HG03108 (cell line): Measurements from ENCODE around the gene HK2.
A peak's percentile ranks its signal among the peaks of the same experiment; 100 is the strongest.
"Not testable (repeated sequence)": the region's sequence is repeated elsewhere in the genome, so short reads cannot be mapped to it uniquely, and the experiment has no call there.

Source experiments
- ATAC-seq: cut with Tn5 transposase; IDR thresholded peaks from one replicate; pipeline ENCODE4 v1.9.1; 2021; ENCODE audit warnings: moderate library complexity; ENCODE audit not compliant: unreplicated experiment

Gene HK2

GRCh38 chr2:74876081-74876886 is 42.4 kb downstream of the HK2 start:
- peak; percentile 62 for ATAC-seq

DNA sequence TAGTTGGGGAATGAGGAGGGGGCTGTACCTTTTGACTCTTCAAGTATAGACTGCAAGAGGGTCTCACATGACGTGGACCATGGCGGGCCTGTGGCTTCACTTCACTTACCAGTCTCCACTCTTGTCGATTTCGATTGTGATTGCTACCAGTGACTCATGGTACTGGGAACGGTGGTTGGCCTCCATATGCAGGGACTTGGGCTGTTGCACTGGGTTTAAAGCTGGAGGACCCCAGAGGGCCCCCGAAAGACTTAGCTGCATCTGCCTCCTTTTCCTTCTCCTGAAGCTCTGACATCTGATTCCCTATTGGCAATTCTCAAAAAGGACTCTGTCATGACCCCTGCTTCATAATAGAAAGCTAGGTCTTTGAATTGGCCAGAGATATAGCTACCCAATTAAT is 43.4 kb downstream of the HK2 start:
- ATAC-seq = no peak

DNA sequence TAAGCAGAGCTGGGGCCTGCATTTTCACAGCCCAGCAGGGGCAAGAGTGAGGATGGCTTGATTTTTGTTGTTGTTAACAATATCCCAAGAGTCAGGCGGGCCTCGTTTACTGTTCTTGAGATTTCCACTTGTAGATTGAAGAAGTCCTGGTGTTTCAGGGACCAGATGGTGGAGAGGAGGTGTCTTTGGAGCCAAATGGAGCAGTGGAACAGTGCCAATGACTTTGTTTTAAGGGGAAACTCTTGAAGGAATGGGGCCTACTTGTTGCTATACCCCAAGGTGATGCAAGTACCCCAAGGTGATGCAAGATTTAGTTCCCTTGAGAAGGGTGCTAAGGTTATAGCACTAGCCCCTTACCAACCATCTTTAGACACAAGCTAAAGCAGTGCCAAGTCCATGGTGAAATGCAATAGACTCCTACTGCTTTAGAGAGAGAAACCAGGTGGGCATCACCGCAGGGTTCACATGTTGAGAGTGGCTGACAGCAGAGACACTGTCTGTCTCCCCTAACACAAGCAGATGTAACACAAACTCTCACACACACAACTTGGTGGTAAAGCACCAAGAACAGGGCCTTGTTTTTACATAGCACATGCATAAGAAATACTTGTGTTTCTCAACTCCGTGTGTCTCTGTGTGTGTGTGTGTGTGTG is 44.0 kb downstream of the HK2 start:
- ATAC-seq = no peak

DNA sequence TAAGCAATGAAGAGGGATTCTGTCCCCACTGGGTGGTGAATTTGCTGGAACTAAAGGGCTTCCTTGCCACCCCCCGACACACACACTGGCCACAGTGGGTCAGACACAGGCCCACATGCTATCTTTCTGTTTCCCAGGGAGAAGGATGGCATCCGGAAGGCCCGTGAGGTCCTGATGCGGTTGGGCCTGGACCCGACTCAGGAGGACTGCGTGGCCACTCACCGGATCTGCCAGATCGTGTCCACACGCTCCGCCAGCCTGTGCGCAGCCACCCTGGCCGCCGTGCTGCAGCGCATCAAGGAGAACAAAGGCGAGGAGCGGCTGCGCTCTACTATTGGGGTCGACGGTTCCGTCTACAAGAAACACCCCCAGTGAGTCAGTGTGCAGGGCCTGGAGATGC is 44.6 kb downstream of the HK2 start:
- no peak for ATAC-seq

GRCh38 chr2:74880054-74880728 is 46.3 kb downstream of the HK2 start:
- ATAC-seq = no peak

GRCh38 chr2:74881176-74881575 is 47.2 kb downstream of the HK2 start:
- no peak for ATAC-seq

GRCh38 chr2:74881626-74882298 is 47.8 kb downstream of the HK2 start:
- no peak for ATAC-seq

GRCh38 chr2:74882299-74882687 is 48.4 kb downstream of the HK2 start:
- no peak for ATAC-seq

GRCh38 chr2:74883011-74883410 is 49.1 kb downstream of the HK2 start:
- no peak for ATAC-seq

GRCh38 chr2:74884118-74884762 is 50.3 kb downstream of the HK2 start:
- ATAC-seq = no peak

DNA sequence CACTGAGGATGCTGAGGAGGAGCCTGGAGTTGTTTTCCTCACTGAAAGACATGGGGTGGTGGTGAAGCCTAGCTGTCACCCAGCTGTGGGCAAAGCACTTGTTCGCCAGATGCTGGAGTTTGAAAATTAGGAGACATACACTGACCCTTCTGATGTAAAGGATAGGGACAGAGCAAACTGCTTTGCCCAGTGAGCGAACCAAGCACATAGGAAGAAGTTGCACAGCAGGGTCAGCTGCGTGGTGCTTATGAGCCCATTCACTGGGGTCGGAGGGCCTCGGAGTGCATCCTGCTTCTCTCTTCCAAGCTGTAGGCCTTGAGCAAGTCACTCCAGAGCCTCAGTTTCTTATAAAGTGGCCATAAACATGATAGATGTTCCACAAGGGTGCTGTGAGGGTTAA is 50.9 kb downstream of the HK2 start:
- no peak for ATAC-seq

- ATAC-seq = no peak
These were observed 52.3 kb downstream of the HK2 start for GRCh38 chr2:74886251-74886650.

- ATAC-seq = no peak
These were observed 52.9 kb downstream of the HK2 start for GRCh38 chr2:74886811-74887210.

DNA sequence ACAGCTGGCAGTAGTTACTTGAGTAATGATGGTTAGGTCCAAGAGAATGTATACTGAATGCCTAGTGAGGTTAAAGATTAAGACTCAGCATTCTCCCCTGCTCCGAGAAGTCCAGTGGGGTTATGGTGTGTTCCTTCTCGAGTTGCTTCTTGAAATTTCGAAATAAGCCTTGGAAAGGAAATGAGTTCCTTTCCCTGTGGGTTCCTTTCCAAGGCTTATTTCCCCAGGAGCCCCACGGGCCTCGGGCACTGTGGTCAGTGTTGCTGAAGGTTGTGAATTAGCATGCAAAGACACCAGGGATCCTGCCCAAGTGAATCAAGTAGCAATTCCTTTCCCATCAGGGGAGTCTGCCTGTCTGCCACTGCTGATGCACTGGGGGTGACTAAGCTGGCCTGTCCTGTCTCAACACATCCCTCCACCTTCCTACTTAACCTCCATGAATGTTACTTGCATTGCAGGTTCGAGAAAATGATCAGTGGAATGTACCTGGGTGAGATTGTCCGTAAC is 53.6 kb downstream of the HK2 start:
- no peak for ATAC-seq

DNA sequence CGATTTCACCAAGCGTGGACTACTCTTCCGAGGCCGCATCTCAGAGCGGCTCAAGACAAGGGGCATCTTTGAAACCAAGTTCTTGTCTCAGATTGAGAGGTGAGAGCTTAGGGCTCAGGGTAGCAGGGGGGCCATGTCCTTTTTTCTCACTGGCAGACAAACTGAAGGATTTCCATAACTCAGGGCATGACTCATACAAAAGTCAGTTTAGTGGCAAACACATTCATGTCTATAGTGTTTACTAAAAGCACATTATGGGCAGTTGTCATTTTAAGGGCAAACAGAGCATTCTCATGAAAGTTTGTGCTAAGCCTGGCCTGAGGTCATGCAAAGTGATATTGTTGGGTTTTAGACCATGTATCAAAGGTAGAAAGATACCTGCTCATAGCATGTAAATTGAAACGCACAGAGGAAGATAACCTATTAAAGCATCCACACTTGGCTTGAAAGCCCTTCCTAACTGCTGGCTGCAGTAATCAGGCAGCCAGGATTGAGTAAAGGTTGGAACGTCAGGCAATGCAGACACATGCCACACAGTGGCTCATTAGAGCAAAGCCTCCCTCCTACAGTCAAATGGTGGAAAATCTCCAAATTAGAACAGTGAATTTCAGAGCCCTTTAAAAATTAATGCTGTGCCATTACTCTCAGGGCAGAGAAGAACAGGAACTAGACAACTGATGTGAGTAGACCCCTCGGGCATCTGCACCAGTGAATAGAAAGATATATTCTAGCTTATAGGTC is 54.2 kb downstream of the HK2 start:
- ATAC-seq = no peak

DNA sequence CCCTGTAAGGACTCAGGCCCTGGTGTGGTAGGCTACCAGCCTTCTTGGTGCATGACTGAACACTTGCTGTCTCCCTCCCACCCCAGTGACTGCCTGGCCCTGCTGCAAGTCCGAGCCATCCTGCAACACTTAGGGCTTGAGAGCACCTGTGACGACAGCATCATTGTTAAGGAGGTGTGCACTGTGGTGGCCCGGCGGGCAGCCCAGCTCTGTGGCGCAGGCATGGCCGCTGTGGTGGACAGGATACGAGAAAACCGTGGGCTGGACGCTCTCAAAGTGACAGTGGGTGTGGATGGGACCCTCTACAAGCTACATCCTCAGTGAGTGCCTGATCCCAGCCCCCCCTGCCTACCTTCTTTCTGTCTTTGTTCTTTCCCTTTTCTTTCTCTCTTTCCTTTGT is 55.2 kb downstream of the HK2 start:
- no peak for ATAC-seq

- ATAC-seq = no peak
These were observed 56.8 kb downstream of the HK2 start for GRCh38 chr2:74890711-74891110.

DNA sequence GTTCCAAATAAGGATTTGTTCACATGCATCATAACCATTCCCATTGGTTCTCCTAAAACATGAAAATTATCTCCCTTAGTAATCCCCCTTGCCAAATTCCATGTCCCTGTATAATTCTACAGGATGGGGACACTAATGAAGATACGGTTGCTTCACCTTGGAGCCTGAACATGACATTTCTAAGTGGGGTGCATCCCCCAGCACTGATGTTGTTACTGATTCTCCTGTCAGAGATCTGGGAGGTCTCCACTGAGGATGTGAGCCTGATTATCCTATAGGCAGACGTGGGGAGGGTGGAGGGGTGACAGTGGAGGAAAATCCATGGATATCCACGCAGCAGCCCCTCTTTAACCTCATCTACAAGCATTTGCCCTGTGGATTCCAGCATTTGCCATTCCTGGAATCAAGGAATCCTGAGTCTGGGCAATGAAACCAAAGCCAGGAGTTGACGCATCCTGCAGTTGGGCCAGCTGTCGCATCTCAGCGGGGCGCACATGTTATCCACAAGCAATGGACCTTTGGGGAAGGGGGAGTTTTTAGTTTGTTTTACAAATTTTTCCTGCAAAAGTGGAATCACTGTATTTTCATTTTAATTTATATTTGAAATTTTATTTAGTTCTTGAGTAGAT is 57.3 kb downstream of the HK2 start:
- ATAC-seq = no peak

DNA sequence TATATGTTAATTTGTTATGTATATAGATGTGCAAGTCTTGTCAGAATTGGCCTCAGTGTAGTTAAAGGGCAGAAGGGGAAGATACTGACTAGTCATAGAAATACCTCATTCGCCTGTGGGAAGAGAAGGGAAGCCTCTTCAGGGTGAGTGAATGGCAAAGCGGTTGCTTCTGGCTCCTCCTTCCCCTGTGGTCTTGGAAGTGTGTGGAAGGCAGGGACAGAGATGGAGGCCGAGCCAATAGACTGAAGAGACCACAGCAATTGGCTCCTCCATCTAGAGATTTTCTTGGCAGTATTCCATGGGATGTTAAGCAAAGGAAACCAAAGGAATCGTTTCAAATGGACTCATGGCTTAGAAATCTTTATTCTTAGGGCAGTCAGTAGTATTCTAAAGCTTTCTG is 57.9 kb downstream of the HK2 start:
- ATAC-seq = not testable (repeated sequence)

DNA sequence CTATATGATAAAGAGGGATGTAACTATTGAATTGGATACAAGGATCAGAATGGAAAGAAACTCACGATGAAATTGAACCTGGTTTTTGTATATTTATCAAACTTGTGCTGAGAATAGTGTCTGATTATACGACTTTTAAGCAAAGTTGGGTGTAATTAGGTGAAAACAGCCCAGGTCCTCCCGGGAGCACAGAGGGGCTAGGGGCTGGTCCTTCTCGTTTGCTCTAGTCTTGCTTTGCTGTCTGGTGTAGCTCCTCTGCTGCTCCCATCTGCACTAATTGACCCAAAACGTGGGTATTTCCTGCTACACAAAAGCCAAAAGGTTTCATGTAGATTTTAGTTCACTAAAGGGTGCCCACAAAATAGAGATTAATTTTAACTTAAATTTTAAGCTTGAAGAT is 58.7 kb downstream of the HK2 start:
- no peak for ATAC-seq
